ENCODE results near the gene TLR7. TPM values are rescaled to one million over a fixed set of nuclear protein-coding genes. Genes with fewer than 3 reads are reported as not detected.

The TLR7 gene
- total and polyA plus RNA-seq, 2 donors from 2014 or later, result 0.52 to 1.7 TPM

- H3K4me3 ChIP-seq (ENCODE audit: low read length in 3 of 3), result no peak overlapping the region
- no peak overlapping the region for H3K9ac ChIP-seq (ENCODE audit: low read length in 3 of 3)
- H3K4me1 ChIP-seq (ENCODE audit: control insufficient read depth in 2 of 3, insufficient read depth in 2 of 3, low read depth in 1 of 3, low read length in 3 of 3), result no peaks in the 10 kb centered on the region
- H3K27me3 ChIP-seq (ENCODE audit: control insufficient read depth, insufficient read depth, low read length), result no peaks in the 10 kb centered on the region
- DNase-seq (no peak), FAIRE-seq (no peak)
- H3K27ac ChIP-seq (ENCODE audit: low read depth in 2 of 2, low read length in 2 of 2), result no peak overlapping the region
- H3K36me3 ChIP-seq (ENCODE audit: control insufficient read depth in 2 of 3, insufficient read depth in 3 of 3, low read length in 3 of 3), result no peaks in the 10 kb centered on the region
- intact Hi-C loops (cut with DNase I), result no loop called here
- TF ChIP-seq CTCF (IDR thresholded peaks at IDR 0.05; ENCODE audit: borderline replicate concordance, extremely low read depth, insufficient read depth), result no peak
- H3K9me3 ChIP-seq (ENCODE audit: control insufficient read depth in 2 of 3, insufficient read depth in 1 of 3, low read length in 3 of 3), result no peaks in the 10 kb centered on the region
Observed at GRCh38 chrX:12929701-12930100, 62.8 kb downstream of the TLR7 start.

GRCh38 chrX:12930150-12930549 is 63.3 kb downstream of the TLR7 start:
- intact Hi-C loops (cut with DNase I), result no loop called here
- FAIRE-seq (no peak), DNase-seq (no peak)
- no peak overlapping the region for H3K9ac ChIP-seq (ENCODE audit: low read length in 3 of 3)
- H3K4me1 ChIP-seq (ENCODE audit: control insufficient read depth in 2 of 3, insufficient read depth in 2 of 3, low read depth in 1 of 3, low read length in 3 of 3), result no peaks in the 10 kb centered on the region
- H3K36me3 ChIP-seq (ENCODE audit: control insufficient read depth in 2 of 3, insufficient read depth in 3 of 3, low read length in 3 of 3), result no peaks in the 10 kb centered on the region
- no peak overlapping the region for H3K4me3 ChIP-seq (ENCODE audit: low read length in 3 of 3)
- H3K27me3 ChIP-seq (ENCODE audit: control insufficient read depth, insufficient read depth, low read length), result no peaks in the 10 kb centered on the region
- H3K27ac ChIP-seq (ENCODE audit: low read depth in 2 of 2, low read length in 2 of 2), result no peak overlapping the region
- no peak for TF ChIP-seq CTCF (IDR thresholded peaks at IDR 0.05; ENCODE audit: borderline replicate concordance, extremely low read depth, insufficient read depth)
- no peaks in the 10 kb centered on the region for H3K9me3 ChIP-seq (ENCODE audit: control insufficient read depth in 2 of 3, insufficient read depth in 1 of 3, low read length in 3 of 3)

- no peak overlapping the region for H3K9ac ChIP-seq (ENCODE audit: low read length in 3 of 3)
- no peaks in the 10 kb centered on the region for H3K36me3 ChIP-seq (ENCODE audit: control insufficient read depth in 2 of 3, insufficient read depth in 3 of 3, low read length in 3 of 3)
- DNase-seq (no peak), FAIRE-seq (no peak)
- H3K9me3 ChIP-seq (ENCODE audit: control insufficient read depth in 2 of 3, insufficient read depth in 1 of 3, low read length in 3 of 3), result no peaks in the 10 kb centered on the region
- intact Hi-C loops (cut with DNase I), result no loop called here
- H3K4me1 ChIP-seq (ENCODE audit: control insufficient read depth in 2 of 3, insufficient read depth in 2 of 3, low read depth in 1 of 3, low read length in 3 of 3), result no peaks in the 10 kb centered on the region
- TF ChIP-seq CTCF (IDR thresholded peaks at IDR 0.05; ENCODE audit: borderline replicate concordance, extremely low read depth, insufficient read depth), result no peak
- H3K27me3 ChIP-seq (ENCODE audit: control insufficient read depth, insufficient read depth, low read length), result no peaks in the 10 kb centered on the region
- no peak overlapping the region for H3K4me3 ChIP-seq (ENCODE audit: low read length in 3 of 3)
- H3K27ac ChIP-seq (ENCODE audit: low read depth in 2 of 2, low read length in 2 of 2), result no peak overlapping the region
Observed at GRCh38 chrX:12932244-12932643, 65.4 kb downstream of the TLR7 start.

- FAIRE-seq, result no peak
- Histone ChIP-seq H3K4me1 (ENCODE audit: control insufficient read depth in 2 of 3, insufficient read depth in 2 of 3, low read depth in 1 of 3, low read length in 3 of 3) (no peaks in the 10 kb centered on the region), H3K9me3 (ENCODE audit: control insufficient read depth in 2 of 3, insufficient read depth in 1 of 3, low read length in 3 of 3) (no peaks in the 10 kb centered on the region), H3K27me3 (ENCODE audit: control insufficient read depth, insufficient read depth, low read length) (no peaks in the 10 kb centered on the region), H3K4me3 (ENCODE audit: low read length in 3 of 3) (no peak overlapping the region), H3K36me3 (ENCODE audit: control insufficient read depth in 2 of 3, insufficient read depth in 3 of 3, low read length in 3 of 3) (no peaks in the 10 kb centered on the region), H3K27ac (ENCODE audit: low read depth in 2 of 2, low read length in 2 of 2) (no peak overlapping the region), H3K9ac (ENCODE audit: low read length in 3 of 3) (no peak overlapping the region)
- no peak for DNase-seq
- intact Hi-C loops (cut with DNase I), result no loop called here
- TF ChIP-seq CTCF (IDR thresholded peaks at IDR 0.05; ENCODE audit: borderline replicate concordance, extremely low read depth, insufficient read depth), result no peak
Observed at GRCh38 chrX:12934850-12935249, 68.0 kb downstream of the TLR7 start.
